ENCODE data around the gene NFXL1. TPM values are rescaled to one million over a fixed set of nuclear protein-coding genes. Genes with fewer than 3 reads are reported as not detected.

NFXL1 gene
- polyA plus RNA-seq, 2 of the 4 experiments (the other 2 are of a cell fraction) = 7.1 to 15.7 TPM

DNA sequence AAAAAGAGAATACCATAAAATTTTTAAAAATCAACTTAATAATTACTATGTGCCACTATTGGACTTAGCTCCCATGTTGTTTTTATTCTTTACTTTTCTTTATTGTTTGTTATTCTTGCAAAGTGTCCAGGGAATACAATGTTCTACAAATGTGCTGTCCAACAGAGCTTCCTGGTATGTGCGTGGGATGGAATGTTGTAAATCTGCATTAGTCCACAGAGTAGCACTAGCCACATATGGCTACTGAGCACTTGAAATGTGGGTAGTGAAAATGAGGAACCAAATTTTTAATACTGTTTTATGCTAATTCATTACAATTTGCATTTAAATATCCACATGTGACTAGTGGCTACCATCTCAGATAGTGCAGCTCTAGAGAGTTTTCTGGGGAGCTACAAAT lies 62.2 kb downstream of the NFXL1 start (continued):
- TF ChIP-seq, protein P1, sequence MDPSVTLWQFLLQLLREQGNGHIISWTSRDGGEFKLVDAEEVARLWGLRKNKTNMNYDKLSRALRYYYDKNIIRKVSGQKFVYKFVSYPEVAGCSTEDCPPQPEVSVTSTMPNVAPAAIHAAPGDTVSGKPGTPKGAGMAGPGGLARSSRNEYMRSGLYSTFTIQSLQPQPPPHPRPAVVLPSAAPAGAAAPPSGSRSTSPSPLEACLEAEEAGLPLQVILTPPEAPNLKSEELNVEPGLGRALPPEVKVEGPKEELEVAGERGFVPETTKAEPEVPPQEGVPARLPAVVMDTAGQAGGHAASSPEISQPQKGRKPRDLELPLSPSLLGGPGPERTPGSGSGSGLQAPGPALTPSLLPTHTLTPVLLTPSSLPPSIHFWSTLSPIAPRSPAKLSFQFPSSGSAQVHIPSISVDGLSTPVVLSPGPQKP (IDR thresholded peaks at IDR 0.05; ENCODE audit: low read depth, low read length) = no peak
- TF ChIP-seq EHMT2 (IDR thresholded peaks at IDR 0.05; ENCODE audit: low read depth) (no peak), ZNF302 (CRISPR knock-in tag; IDR thresholded peaks at IDR 0.05) (no peak), EHF (CRISPR knock-in tag; IDR thresholded peaks at IDR 0.05) (no peak)

DNA sequence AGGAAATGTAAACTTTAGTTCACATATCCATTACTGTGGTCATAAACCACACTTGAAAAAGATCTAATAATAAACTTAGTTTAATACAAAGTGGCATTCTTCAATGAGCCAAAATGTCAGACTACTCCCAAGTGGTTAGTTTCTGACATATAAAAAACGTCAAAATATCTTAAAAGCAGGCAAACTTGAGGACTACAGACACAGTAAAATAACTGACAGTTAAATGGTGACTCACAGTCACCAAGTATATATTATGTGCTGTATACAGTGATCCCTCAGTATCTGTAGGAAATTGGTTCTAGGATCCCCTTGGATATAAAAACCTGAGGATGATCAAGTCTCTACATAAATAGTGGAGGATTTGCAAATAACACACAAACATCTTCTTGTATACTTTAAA lies 64.9 kb downstream of the NFXL1 start:
- H3K9me3 ChIP-seq = no peaks in the 10 kb centered on the region
- ATAC-seq (no peak), FAIRE-seq (no peak), DNase-seq (ENCODE audit: low read depth in 1 of 2, low spot score in 1 of 2) (no peak)
- TF ChIP-seq ZC3H11A (IDR thresholded peaks at IDR 0.05) (no peak), CHD4 (IDR thresholded peaks at IDR 0.05; ENCODE audit: borderline replicate concordance) (no peak), NFE2L2 (conservative IDR thresholded peaks at IDR 0.05; ENCODE audit: low read length) (no peak), NPAS2 (CRISPR knock-in tag; IDR thresholded peaks at IDR 0.05; ENCODE audit: borderline replicate concordance) (no peak)
- H3K4me2 ChIP-seq = no peak overlapping the region
- H3K4me1 ChIP-seq = no peaks in the 10 kb centered on the region
- CTCF ChIA-PET = no interaction called here
- H3K27ac ChIP-seq = no peak overlapping the region
- POLR2A ChIA-PET = no interaction called here
- no peak overlapping the region for H3K4me3 ChIP-seq
- WGBS (ENCODE audit: missing lambda C conversion rate) = 56% methylated on average over 1 of the region's 1 CpG

DNA sequence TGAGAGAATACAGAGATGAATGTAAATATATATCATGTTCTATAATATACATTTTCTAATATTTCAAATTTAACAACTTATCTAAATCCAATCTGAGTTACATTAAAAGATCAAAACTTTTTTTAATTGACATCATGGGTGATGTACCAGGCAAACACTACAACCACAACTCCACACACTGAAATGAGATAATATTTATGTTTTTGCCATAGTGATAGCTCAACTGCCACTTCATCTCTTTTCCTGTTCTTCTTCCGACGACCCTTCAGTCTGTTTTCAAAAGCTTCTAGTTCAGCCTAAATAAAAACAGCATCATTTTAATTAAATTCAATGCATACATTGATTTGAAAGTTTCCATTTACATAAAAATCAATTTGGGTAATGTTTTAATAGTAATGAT lies 66.3 kb downstream of the NFXL1 start:
- WGBS (ENCODE audit: missing lambda C conversion rate) = 92% methylated on average over 2 of the region's 2 CpGs
- no peak for FAIRE-seq
- no peak for ATAC-seq
- H3K9me3 ChIP-seq = no peaks in the 10 kb centered on the region
- ChIA-PET POLR2A (no interaction called here), CTCF (no interaction called here)
- no peak for DNase-seq (ENCODE audit: low read depth in 1 of 2, low spot score in 1 of 2)
- H3K27ac ChIP-seq = no peak overlapping the region
- no peak overlapping the region for H3K4me3 ChIP-seq
- no peaks in the 10 kb centered on the region for H3K4me1 ChIP-seq
- TF ChIP-seq ZFP36 (IDR thresholded peaks at IDR 0.05; ENCODE audit: borderline replicate concordance, partially characterized antibody) (no peak), SMC3 (IDR thresholded peaks at IDR 0.05) (no peak), GATA3 (IDR thresholded peaks at IDR 0.05; ENCODE audit: borderline replicate concordance) (no peak), HOXB13 (CRISPR knock-in tag; IDR thresholded peaks at IDR 0.05; ENCODE audit: low read depth) (no peak), EP300 (IDR thresholded peaks at IDR 0.05) (no peak), CBX8 (IDR thresholded peaks at IDR 0.05) (no peak), HOXA7 (CRISPR knock-in tag; IDR thresholded peaks at IDR 0.05) (no peak), MAFK (IDR thresholded peaks at IDR 0.05; ENCODE audit: partially characterized antibody) (no peak), EHF (CRISPR knock-in tag; IDR thresholded peaks at IDR 0.05) (no peak)
- TF ChIP-seq, protein P2, sequence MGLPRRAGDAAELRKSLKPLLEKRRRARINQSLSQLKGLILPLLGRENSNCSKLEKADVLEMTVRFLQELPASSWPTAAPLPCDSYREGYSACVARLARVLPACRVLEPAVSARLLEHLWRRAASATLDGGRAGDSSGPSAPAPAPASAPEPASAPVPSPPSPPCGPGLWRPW (IDR thresholded peaks at IDR 0.05) = no peak
- TF ChIP-seq, protein P3, sequence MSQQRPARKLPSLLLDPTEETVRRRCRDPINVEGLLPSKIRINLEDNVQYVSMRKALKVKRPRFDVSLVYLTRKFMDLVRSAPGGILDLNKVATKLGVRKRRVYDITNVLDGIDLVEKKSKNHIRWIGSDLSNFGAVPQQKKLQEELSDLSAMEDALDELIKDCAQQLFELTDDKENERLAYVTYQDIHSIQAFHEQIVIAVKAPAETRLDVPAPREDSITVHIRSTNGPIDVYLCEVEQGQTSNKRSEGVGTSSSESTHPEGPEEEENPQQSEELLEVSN (IDR thresholded peaks at IDR 0.05; ENCODE audit: borderline replicate concordance, low read depth) = no peak
- TF ChIP-seq, protein P4, sequence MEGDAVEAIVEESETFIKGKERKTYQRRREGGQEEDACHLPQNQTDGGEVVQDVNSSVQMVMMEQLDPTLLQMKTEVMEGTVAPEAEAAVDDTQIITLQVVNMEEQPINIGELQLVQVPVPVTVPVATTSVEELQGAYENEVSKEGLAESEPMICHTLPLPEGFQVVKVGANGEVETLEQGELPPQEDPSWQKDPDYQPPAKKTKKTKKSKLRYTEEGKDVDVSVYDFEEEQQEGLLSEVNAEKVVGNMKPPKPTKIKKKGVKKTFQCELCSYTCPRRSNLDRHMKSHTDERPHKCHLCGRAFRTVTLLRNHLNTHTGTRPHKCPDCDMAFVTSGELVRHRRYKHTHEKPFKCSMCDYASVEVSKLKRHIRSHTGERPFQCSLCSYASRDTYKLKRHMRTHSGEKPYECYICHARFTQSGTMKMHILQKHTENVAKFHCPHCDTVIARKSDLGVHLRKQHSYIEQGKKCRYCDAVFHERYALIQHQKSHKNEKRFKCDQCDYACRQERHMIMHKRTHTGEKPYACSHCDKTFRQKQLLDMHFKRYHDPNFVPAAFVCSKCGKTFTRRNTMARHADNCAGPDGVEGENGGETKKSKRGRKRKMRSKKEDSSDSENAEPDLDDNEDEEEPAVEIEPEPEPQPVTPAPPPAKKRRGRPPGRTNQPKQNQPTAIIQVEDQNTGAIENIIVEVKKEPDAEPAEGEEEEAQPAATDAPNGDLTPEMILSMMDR (IDR thresholded peaks at IDR 0.05) = no peak
- TF ChIP-seq, protein P1 (IDR thresholded peaks at IDR 0.05; ENCODE audit: low read depth, low read length) = no peak
- no peak overlapping the region for H3K4me2 ChIP-seq
